ENCODE data around the gene CA14. TPM values are rescaled to one million over a fixed set of nuclear protein-coding genes. Genes with fewer than 3 reads are reported as not detected.

The CA14 gene
- total RNA-seq, 6 donors from 2014 or later: 0.61 to 1.0 (median 0.63) TPM; not detected in 2

DNA sequence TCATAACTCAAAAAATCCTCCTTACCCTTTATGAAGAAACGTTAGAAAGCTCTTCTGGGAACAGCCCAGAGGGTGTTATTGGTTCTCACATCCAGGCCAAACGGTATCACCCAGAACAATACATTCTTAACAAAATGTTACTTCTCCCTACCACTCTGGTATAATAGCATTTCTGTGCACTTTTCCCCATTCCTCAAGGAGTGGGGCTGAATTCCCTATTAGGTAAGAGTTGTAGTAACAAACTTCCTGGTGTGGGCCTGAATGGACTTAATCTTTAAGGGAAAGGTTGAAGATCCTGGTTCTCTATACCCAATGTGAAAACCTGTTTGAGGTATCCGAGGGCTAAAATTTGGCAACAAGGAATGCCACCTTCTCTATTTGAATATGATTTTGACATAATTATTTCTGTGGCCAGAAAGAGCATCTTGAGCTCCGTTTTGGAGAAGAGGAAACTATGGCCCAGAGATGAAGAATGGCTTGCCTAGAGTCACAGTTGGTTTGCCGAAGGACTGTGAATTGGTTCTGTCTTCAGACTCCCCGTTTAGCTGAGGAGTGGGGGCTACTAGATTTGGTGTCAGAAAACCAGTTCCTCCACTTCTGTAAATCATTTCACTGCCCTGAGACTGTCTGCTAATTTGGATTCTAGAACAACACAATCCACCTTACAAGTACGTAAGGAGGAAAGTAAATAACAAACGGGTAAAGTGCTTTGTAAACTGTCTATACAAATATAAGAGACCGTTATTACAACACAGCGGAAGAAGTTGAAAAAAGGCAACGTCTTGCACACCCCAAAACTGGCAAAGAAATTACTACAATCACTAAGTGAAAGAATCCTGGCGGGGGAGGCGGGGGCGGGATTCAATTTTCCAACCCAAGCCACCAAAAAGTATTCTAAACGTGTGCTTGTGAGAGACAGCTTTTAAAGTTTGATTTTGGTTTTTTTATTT is 23.9 kb upstream of the CA14 start:
- peak overlapping the region in 3 of 4 donors; percentile 65 to 90 (median 75) for H3K4me3 ChIP-seq
- ATAC-seq (ENCODE audit: low FRiP score in 2 of 2) (peak; percentile 6 to 74), DNase-seq (peak in 1 of 2 donors; percentile 34)
- TF ChIP-seq EP300 (IDR thresholded peaks at IDR 0.05): peak in 1 of 4 donors; percentile 46
- TF ChIP-seq, protein P1, sequence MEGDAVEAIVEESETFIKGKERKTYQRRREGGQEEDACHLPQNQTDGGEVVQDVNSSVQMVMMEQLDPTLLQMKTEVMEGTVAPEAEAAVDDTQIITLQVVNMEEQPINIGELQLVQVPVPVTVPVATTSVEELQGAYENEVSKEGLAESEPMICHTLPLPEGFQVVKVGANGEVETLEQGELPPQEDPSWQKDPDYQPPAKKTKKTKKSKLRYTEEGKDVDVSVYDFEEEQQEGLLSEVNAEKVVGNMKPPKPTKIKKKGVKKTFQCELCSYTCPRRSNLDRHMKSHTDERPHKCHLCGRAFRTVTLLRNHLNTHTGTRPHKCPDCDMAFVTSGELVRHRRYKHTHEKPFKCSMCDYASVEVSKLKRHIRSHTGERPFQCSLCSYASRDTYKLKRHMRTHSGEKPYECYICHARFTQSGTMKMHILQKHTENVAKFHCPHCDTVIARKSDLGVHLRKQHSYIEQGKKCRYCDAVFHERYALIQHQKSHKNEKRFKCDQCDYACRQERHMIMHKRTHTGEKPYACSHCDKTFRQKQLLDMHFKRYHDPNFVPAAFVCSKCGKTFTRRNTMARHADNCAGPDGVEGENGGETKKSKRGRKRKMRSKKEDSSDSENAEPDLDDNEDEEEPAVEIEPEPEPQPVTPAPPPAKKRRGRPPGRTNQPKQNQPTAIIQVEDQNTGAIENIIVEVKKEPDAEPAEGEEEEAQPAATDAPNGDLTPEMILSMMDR (IDR thresholded peaks at IDR 0.05): no peak
- peak in 1 of 2 donors; percentile 16 for TF ChIP-seq POLR2AphosphoS5 (IDR thresholded peaks at IDR 0.05)
- no peaks in the 10 kb centered on the region for H3K9me3 ChIP-seq
- H3K4me1 ChIP-seq: peaks cover 9 to 20% (median 17%) of the 10 kb centered on the region in 4 donors
- peaks cover 0 to 21% (median 4%) of the 10 kb centered on the region in 4 donors for H3K36me3 ChIP-seq
- WGBS, 2 donors: 8 to 9% methylated on average over 15 of the region's 15 CpGs
- no peaks in the 10 kb centered on the region for H3K27me3 ChIP-seq
- H3K27ac ChIP-seq: peak overlapping the region; percentile 97 to 100 (median 99)

GRCh38 chr1:150234309-150234565 is 23.3 kb upstream of the CA14 start:
- peak overlapping the region; percentile 65 to 93 (median 82) for H3K4me3 ChIP-seq
- no peaks in the 10 kb centered on the region for H3K27me3 ChIP-seq
- TF ChIP-seq EP300 (IDR thresholded peaks at IDR 0.05): no peak
- TF ChIP-seq, protein P1 (IDR thresholded peaks at IDR 0.05): no peak
- no peak for TF ChIP-seq POLR2AphosphoS5 (IDR thresholded peaks at IDR 0.05)
- no peak for TF ChIP-seq POLR2A (IDR thresholded peaks at IDR 0.05)
- H3K9me3 ChIP-seq: no peaks in the 10 kb centered on the region
- DNase-seq (peak in 1 of 2 donors; percentile 25), ATAC-seq (ENCODE audit: low FRiP score in 2 of 2) (no peak)
- H3K4me1 ChIP-seq: peaks cover 9 to 20% (median 17%) of the 10 kb centered on the region in 4 donors
- H3K36me3 ChIP-seq: peaks cover 0 to 15% (median 2%) of the 10 kb centered on the region in 4 donors
- H3K27ac ChIP-seq: peak overlapping the region; percentile 97 to 100 (median 99)
- WGBS, 2 donors: 0 to 1% methylated on average over 9 of the region's 9 CpGs

DNA sequence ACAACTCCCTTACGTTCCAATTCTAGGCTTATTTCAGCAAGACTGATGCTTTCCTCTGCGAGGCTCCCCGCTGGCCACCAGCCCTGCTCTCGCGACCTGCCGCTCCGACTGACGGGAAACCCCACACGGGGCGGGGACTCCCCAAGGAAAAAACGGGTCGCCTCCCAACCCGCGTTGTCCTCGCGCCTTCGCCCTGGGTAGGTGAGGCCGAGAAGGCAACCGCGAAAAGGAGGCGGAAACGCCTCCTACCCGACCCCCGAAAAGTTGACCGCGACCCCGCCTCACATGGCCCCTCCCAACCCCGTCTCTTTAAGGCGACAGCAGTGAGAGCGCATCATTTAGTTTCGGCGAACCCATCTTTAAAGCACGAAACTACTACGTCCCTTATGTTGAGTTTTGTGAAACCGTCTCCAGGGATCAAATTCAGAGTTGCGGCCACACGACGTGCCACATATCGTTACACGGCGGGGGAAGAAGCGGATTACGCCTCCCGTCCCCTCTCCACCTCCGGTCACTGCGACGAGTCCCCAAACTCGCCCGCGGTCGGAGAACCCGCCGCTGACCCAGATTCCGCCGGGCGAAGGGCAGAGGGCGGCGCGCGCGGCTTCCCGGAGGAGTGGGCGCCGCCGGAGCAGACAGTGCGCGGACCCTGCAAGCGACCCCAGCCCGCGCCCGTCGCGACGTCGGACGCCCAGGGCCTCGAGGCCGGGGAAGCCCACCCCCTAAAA is 22.8 kb upstream of the CA14 start:
- peaks cover 0 to 10% (median 0%) of the 10 kb centered on the region in 4 donors for H3K36me3 ChIP-seq
- DNase-seq (peak; percentile 90 to 92), ATAC-seq (ENCODE audit: low FRiP score in 2 of 2) (peak; percentile 74 to 76)
- H3K4me3 ChIP-seq: peak overlapping the region; percentile 65 to 93 (median 82)
- H3K9me3 ChIP-seq: no peaks in the 10 kb centered on the region
- TF ChIP-seq, protein P1 (IDR thresholded peaks at IDR 0.05): no peak
- peak in 3 of 4 donors; percentile 51 to 81 (median 76) for TF ChIP-seq POLR2A (IDR thresholded peaks at IDR 0.05)
- TF ChIP-seq EP300 (IDR thresholded peaks at IDR 0.05): peak in 1 of 4 donors; percentile 30
- TF ChIP-seq POLR2AphosphoS5 (IDR thresholded peaks at IDR 0.05): peak; percentile 87 to 94
- peak overlapping the region; percentile 97 to 100 (median 99) for H3K27ac ChIP-seq
- WGBS, 2 donors: 0% methylated on average over 13 to 75 of the region's 78 CpGs
- H3K27me3 ChIP-seq: no peaks in the 10 kb centered on the region
- peaks cover 9 to 20% (median 17%) of the 10 kb centered on the region in 4 donors for H3K4me1 ChIP-seq

DNA sequence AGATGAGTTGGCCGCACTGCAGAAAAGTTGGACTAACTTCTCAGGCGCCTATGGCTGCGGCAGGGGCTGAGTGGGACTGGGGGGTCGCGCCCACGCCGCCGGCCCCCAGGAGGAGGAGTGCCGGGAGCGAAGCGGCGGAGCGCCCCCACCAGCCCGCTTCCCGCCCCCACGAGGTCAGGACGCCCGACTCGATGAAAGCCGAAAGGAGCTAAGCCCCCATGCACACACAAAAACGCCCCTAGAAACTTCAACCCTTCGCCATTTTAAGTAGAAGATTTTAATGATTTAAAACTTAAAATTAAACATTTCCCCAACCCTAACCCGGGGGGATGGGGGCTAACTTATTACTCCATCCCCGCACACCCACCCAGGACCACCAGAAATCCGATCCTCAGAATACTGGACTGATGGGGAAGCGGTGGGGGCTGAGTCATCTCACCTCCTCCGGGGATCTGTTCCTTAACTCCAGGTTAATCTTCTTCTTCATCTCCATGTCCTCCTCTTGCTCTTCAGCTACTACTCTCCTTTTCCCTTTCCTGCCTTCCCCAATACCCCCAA is 22.2 kb upstream of the CA14 start:
- Histone ChIP-seq H3K27me3 (no peaks in the 10 kb centered on the region), H3K27ac (peak overlapping the region; percentile 97 to 100 (median 99)), H3K9me3 (no peaks in the 10 kb centered on the region), H3K4me1 (peaks cover 9 to 20% (median 17%) of the 10 kb centered on the region in 4 donors), H3K36me3 (peaks cover 0 to 5% (median 0%) of the 10 kb centered on the region in 4 donors), H3K4me3 (peak overlapping the region; percentile 65 to 93 (median 82))
- DNase-seq: no peak
- WGBS, 2 donors: 0 to 1% methylated on average over 12 to 27 of the region's 27 CpGs
- TF ChIP-seq POLR2A (IDR thresholded peaks at IDR 0.05) (no peak), POLR2AphosphoS5 (IDR thresholded peaks at IDR 0.05) (no peak)
- TF ChIP-seq, protein P1 (IDR thresholded peaks at IDR 0.05): no peak
- peak in 1 of 2 donors; percentile 37 for ATAC-seq (ENCODE audit: low FRiP score in 2 of 2)

All from upper lobe of left lung (tissue), 6 donors.